ENCODE measurements around the gene ANO1.
"Not testable (repeated sequence)": the region's sequence is repeated elsewhere in the genome, so short reads cannot be mapped to it uniquely, and the experiment has no call there.

Gene ANO1

DNA sequence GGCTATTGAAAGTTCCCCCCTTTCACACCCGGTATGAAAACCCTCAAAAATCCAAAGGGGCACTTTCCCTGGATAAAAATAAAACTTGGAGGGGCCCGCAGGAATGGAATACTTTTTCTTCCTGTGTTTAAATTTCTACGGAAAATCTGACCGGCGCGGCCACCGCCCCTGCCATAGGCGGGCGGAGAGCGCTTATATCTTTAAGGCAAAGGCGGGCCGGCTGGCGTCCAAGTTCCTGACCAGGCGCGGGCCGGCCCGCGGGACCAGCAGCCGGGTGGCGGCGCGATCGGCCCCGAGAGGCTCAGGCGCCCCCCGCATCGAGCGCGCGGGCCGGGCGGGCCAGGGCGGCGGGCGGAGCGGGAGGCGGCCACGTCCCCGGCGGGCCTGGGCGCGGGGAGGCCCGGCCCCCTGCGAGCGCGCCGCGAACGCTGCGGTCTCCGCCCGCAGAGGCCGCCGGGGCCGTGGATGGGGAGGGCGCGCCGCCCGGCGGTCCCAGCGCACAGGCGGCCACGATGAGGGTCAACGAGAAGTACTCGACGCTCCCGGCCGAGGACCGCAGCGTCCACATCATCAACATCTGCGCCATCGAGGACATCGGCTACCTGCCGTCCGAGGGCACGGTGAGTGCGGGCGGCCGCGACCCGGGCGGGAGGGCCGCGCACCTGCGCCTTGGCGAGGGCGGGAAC lies at the start of gene ANO1:
ANO1 (plus strand) TSS at position 223 of the 686 bp plus-strand sequence; CDS start at position 513, 290 bp downstream.
- no peak for DNase-seq

DNA sequence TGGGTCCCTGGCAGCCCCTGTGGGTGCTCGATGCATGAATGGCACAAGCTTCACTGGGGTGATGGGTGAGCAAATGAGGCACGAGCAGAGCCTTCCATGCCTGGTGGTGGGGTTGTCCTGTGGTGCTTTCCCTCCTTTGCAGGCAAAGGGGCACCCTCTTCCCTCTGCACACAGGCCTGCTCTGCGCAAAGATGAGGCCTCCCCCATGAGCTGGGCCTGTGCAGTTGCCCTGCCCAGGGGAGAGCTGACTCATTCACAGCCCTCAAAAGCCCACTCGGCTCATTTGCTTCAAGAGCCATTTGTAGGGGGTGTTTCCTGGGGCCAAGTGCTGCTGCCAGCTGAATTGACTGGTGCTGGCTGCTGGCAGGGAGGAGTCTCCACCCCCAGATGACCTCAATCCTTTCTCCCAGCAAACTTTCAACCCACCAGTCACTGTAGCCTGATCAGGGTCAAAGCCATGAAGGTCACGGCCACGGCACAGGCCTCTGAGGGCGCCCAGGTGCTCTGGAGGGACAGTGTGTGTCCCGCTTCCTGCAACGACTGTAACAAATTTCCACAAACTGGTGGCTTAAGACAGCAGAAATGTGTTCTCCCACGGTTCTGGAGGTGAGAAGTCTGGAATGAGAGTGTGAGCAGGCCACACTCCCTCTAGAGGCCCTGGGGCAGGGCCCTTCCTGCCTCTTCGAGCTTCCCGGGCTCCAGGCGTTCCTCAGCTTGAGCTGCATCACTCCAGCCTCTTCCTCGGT lies 48.8 kb upstream of the ANO1 start:
- no peak for DNase-seq

DNA sequence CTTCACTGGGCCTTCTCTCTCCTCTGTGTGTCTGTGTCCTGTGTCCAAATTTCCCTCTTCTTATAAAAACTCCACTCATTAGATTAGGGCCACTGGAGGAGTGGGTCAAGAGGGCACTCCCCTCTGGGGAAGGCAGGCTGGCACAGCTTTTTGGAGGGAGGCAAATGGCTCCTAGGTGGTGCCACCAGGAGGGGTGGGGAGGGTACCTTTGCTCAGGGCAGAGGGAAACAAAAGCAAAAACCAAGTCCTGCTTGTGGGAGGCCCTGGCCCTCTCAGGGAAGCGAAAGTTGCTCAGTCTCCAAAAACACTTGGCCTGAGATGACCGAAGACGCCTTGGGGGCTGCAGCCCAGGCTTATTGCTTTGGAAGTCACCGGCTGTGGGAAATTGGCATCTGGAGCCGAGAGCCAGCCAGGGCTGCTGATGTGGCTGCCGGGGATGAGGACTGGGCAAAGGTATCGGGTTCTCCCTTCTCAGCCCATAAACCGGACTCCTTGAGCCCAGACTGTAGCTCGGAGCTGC lies 48.2 kb upstream of the ANO1 start:
- DNase-seq, result no peak

DNA sequence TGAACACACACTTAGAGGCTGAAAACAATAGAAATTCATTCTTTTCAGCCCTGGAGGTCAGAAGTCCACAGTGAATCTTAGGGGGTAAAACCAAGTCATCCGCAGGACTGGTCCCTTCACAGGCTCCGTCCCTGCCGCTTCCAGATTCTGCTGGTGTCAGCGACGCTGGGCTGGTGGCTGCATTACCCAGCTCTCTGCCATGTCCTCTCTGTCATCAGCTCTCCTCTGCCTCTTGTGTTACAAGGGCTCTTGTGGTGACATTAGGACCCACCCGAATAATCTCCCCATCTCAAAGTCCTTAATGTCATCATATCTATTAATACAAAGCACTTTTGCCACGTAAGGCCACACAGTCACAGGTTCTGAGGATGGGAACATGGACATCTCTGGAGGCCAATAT lies 47.7 kb upstream of the ANO1 start:
- no peak for DNase-seq

DNA sequence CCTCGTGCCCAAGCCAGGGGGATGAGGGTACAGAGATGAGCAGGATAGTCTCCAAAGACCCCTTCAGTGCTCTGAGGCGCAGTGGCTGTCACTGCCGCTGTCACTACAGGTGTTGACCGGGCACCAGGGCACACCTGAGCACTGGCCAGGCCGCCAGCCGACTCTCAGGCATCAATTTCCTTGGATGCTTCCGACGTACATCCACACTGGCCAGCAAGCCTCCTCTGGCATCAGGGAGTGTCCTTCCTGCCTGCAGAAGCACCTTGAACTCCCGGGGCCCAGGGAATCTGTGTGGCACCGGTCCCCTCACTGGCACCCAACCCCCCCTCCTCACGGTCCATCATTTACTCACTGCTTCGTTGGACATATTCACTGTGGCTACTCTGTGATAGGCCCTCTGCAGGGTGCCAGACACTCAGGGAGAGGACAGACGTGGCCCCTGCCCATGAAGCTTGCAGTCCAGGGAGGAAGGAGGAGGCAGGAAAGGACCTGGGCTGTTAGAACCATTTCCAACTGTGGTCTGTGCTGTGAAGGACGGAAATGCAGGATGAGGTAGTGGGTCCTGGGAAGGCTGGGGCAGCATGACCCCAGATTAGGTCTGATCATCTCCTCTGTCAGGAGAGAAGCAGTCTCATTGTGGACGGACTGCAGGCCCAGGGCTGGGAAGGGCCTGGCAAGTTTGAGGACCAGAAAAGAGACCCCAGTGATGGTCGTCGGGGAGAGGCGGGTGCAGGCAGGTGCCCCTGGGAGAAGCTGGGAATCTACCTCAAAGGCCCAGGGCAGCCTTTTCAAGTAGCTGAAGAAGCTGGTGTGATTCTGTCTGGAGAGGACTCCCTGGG lies 46.3 kb upstream of the ANO1 start:
- DNase-seq, result no peak

DNA sequence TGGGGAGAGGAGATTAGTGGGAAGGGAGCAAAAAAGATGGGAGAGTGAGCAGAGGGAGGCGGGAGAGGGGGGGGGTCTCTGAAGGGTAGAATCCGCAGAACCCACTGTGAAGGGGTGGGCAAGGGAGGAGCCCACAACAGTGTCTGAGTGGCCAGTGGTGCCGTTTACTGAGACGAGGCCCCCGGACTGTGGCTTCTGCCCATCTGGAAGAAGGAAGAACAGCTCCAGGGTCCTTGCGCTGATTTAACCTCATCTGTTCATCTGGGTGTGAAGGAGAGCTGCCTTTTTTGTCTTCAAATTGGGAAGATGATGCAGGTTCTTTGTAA lies 45.7 kb upstream of the ANO1 start:
- DNase-seq, result no peak

DNA sequence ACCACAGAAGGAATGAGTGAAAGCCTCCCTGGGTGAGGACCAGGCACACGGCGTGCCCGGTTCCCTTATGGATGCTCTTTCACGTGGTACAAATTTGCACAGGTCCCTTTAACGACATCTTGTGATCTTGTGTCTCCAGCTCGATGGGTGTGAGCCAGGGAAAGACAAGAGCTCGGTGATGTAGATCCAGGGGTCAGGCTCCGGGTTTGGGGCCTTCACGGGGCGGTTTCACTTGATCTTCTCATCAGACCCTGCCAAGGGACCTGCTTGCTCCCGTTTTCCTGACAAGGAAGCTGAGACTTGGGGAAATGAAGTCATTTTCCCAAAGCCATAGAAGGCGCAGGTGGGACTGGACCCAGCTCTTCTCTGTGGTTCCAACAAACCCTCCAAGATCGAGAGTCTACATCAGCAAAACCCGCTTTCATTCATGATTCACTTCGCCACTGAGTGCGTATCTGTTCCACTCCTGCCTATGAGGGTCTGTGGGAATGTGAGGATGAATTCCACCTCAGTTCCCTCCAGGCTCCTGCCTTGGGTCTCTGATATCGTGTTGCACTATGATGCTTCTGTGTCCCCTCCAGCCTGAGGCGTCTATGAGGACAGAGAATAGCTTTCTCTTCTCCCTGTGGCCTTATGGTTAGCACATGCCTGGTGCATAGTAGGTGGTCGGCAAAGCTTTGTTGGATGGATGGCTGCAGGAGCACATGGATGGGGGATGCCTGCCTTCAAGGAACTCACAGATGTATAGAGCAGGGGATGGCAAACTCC lies 45.0 kb upstream of the ANO1 start:
- no peak for DNase-seq

DNA sequence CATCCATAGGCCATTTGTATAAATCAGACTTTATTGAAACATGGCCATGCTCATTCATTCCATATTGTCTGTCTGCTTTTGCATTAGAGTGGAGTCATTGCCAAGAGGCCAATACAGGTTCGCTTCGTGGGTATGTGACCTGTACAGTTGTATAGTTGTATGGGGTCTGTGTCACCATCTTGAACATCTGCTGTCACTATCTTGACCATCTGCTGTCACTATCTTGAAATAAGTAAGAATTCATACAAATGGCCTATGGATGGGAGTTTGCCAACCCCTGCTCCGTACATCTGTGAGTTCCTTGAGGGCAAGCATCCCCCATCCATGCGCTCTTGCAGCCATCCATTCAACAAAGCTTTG lies 44.4 kb upstream of the ANO1 start:
- DNase-seq, result no peak

DNA sequence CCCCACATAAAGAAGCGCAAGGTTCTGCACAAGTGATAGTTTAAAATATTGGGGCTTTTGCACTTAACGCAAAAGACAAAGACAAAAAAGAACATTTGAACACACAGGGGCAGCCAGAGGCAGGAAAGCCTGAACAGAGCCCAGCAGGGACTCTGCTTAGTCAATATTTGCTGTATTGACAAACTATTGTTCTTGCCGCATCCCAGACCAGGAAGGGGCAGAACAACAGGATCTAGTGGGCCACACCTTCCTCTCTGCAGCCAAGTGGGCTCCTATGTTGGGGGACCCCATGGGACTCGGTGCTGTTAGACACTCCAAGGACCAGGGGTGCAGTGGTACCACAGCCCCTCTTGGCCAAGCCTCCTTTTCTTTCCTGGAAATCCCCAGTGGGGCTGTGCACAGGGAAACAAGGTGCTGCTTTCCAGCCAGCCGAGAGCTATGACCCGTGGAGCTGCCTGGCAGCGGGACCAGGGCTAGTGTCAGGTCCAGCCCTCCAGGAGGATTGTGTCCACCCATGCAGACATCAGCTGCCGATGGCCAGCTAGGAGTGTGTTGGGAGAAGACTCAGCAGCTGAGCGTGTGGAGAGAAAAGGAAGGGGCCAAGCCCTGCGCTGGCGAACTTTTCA lies 43.3 kb upstream of the ANO1 start:
- no peak for DNase-seq

DNA sequence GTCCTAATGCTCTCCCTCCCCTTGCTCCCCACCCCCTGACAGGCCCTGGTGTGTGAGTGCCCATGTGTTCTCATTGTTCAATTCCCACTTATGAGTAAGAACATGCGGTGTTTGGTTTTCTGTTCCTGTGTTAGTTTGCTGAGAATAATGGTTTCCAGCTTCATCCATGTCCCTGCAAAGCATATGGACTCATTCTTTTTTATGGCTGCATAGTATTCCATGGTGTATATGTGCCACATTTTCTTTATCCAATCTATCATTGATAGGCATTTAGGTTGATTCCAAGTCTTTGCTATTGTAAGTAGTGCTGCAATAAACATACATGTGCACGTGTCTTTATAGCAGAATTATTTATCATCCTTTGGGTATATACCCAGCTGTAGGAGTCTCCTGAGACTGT lies 42.5 kb upstream of the ANO1 start:
- DNase-seq, result not testable (repeated sequence)

DNA sequence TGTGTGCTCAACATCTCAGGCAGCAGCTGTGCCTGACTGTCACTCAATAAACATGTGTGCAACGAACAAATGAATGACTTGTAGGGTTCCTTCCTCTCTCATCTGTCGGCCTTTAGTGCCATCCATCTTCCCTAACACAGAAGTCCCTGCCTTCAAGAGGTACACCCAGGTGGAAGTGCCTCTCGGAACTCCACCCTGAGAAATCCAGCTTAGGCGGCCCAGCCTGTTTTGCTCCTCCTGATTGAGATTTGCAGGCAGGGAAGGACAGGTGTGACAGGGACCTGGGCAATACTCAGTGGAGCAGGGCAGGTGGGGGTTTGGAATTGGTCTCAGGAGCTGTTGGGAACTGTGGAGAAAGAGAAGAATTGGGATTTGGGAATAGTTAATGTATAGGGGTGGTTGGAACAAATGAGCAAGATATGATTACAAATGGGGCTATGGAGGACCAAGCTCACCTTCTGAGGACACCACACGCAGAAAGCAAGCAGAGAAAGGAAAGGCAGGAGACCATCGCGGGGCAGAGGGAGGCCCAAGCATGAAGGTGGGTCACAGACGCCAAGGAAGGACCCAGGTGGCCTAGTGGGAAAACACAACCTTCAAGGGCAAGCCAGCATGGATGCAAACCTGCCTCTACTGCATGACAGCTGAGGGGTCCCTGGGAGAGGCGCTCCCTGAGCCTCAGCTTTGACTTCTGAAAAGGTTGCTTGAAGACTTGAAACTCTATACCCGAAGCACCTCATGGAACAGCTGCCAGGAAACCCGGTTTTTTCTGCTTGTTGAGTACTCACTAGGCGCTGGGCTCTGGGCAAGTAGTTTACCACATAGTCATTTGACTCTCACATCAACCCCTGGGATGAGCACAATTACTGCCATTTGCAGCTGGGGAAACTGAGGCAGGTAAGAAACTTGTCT lies 40.9 kb upstream of the ANO1 start:
- DNase-seq, result no peak

DNA sequence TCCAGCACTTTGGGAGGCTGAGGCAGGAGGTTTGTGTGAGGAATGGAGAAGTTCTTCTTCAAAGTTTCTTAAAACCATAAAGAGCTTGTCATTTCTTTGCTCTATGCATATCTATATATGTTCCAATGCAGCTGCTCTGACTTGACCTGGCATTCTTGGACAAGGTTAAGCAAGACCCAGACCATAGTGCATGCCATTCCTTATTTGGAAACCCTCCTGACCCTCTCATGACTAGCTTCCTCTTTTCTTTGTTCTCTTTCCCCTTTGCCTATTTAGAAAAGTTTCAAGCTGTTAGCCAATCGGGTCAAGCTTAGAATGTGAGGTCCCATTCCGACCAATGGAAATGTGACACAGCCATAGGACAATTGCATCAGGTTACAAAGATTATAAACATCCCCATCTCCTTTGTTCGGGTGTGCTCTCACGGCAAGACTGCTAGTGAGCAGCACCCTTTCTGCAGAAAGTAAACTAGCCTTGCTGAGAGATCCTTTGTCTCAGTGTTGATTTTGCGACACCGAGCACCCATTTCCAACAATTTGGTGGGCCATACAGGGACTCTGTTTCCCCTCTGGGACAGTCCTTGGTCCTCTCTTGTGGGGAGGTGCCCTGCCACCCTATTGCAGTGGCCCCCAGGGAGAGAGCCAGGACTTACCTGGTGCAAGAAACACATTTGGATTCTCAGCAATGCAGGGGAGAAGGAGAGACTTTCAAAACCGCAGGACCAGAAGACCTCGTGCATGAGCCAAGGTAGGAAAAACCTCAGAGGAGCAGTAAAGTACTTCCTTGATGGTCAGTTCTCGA lies 39.9 kb upstream of the ANO1 start:
- no peak for DNase-seq

DNA sequence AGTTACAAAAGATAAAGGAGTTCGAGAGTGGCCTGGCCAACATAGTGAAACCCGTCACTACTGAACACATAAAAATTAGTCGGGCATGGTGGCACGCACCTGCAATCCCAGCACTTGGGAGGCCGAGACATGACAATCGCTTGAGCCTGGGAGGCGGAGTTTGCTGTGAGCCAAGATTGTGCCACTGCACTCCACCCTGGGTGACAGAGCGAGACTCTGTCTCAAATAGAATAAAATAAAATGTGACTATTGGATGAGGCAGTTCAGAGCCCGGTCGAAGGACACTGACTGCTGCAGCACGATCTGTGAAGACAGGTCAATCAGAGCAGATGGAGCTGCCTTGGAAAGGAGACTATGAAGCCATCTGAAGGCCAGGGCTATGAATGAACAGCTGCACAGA lies 37.7 kb upstream of the ANO1 start:
- DNase-seq, result no peak

DNA sequence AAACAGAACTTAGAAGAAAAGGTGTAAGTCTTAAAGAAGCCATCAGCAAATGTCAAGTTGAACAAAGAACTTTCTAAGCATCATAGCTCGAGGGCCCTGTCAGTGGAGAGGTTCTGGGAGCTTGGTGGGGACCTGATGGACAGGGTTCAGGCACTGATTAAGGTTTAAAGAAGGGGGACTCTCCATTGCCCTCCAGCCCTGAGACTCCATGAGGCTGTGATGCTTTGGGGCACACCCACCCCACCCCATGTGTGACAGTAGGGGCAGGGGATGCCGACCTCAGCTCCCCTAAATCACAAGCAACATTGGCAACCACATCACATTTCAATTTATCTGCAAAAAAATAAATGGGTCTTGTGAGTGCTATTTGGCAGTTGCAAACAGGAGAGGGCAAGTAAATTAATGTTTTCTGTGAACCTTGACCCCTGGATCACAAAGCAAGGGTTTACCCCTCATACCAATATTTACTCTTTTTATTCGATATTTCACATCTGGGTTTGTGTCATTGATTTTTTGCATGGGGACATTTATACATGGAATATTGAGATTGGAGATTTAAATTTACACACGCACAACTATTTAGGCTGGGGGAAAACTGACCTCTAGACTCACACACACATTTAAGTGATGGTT lies 37.1 kb upstream of the ANO1 start:
- no peak for DNase-seq

DNA sequence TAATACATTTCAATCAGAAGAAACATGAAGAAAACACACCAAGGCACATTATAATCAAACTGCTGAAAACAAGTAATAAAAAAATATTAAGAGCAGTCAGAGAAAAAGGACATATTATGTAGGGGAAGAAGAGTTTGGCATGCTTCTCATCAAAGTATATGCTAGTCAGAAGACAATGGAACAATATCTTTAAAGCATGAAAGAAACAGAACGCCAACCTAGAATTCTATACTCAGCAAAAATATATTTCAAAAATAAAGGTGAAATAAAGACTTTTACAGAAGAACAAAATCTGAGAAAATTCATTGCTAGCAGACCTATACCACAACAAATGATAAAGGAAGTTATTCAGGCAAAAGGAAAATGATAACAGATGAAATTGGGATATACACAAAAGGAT lies 34.6 kb upstream of the ANO1 start:
- no peak for DNase-seq

DNA sequence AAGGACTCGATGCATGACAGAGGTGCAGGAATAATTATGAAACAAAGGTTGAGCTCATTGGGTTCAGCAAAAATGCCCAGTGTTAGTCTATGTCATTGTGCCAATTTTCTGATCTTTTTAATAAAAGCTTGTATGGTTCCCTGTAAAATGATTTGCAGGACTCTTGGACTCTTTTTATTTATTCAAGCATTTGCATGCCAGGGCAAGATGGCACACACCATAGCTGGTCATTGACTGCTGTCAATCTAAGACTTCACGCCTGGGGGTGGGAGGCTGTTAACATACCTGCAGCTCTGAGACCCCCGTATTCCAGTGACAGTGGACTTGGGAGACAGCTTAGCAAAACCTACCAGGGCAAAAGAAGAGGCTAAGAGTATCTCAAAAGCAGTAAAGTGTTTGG lies 32.0 kb upstream of the ANO1 start:
- DNase-seq, result no peak

DNA sequence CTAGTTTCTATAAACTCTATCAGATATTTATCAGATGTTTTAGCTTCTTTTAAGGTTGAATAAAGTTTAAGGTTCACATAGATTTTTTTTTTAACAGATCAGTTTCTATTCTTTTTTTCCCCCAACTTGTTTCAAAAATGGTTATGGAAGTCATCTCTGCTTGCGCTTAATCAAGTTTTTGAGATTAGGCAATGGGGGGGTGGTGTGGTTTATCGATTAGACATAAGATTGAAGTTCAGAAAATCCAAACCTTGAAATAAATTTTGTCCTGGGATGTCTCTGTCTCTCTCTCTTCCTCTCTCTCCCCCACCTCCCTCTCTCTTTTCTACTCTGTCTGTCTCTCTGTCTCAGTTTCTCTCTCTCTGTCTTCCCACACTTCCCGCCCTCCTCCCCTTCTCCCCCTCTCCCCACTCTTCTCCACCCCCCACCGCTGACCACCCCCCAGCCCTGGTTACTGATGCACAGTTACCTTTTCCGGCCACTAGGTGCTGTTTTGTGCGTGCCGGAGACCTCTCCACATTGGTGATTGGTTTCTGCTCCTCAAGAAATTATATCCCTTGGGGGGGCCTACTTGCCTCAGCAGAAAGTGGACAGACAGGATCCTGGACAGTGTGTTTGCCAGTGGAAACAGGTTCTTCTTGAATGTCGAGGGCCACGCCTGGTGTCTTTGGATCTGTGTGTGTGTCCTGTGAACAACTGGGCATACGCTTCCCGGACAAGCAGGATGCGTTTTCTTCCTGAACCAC lies 29.7 kb upstream of the ANO1 start:
- no peak for DNase-seq

DNA sequence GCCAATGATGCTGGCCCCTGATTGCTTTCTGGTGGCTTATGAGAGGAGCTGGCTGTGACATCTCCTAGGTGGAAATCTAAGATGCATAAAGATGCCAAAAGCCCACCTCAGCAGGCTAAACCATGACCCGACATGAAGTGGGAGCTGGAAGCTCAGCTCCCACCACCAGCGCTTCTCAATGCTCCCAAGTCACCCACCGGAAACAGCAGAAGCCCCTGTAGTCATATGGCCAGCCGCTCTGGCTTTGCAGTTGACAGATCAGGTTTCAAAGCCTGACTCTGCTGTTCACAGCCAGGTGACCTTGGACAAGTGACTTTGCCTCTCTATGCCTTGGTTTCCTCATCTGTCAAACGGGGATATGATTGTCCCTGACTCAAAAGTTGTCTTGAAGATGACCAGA lies 29.1 kb upstream of the ANO1 start:
- DNase-seq, result no peak

DNA sequence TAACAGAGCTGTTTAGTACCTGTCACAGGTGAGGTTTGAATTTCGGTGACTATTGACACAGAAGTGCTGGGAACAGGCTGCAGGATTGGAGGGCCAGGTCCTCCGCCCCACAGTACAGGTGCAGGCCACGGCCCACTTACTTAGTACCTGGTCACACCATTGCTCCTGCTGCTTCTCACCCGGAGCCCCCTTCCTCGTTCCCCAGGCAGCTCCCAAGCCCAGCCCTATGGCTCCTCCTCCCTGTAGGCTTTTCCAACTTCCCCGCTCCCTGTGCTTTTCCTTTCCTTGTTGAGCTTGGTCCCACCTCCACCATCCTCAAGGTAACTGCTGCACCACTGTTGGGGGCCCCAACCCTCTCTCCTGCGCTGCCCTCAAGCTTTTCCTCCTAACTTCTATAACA lies 27.9 kb upstream of the ANO1 start:
- DNase-seq, result no peak
